GM23338 (cell line): Measurements from ENCODE around the gene CCDC187. TPM values are rescaled to one million over a fixed set of nuclear protein-coding genes. Genes with fewer than 3 reads are reported as not detected.

ENCODE experiments used
- ATAC-seq: fragments of 200-7000 bp; cut with Tn5 transposase; 3 replicates; pipeline ENCODE4 v1.9.1; 2020
- DNase-seq: peaks from one replicate; pipeline ENCODE4 v3.0.0-alpha.2; 2015; ENCODE audit warnings: low spot score
- H2AFZ ChIP-seq: fragments of 200-600 bp; sonication (generic); 2 replicates; pipeline ENCODE4 v1.8.0; 2016; ENCODE audit warnings: antibody characterized with exemption, mild to moderate bottlenecking, moderate library complexity
- H3F3A ChIP-seq: fragments of 200-600 bp; sonication (generic); replicated peaks from 2 replicates; pipeline ENCODE4 v1.8.0; 2017; ENCODE audit warnings: antibody characterized with exemption, mixed run types, low read depth
- H3K27ac ChIP-seq: fragments of 200-600 bp; sonication (generic); 2 replicates; pipeline ENCODE4 v1.6.1; 2016; ENCODE audit warnings: low read depth
- H3K27me3 ChIP-seq: fragments of 200-600 bp; sonication (generic); 2 replicates; pipeline ENCODE4 v1.8.0; 2016; ENCODE audit warnings: mild to moderate bottlenecking, mixed run types, moderate library complexity; ENCODE audit not compliant: insufficient read depth
- H3K36me3 ChIP-seq: fragments of 200-600 bp; sonication (generic); 2 replicates; pipeline ENCODE4 v1.8.0; 2016; ENCODE audit warnings: mild to moderate bottlenecking; ENCODE audit not compliant: insufficient read depth
- H3K4me1 ChIP-seq: fragments of 200-600 bp; sonication (generic); 2 replicates; pipeline ENCODE4 v1.8.0; 2016; ENCODE audit warnings: mild to moderate bottlenecking, moderate library complexity; ENCODE audit not compliant: insufficient read depth
- H3K4me2 ChIP-seq: fragments of 200-600 bp; sonication (generic); 2 replicates; pipeline ENCODE4 v1.7.1; 2017; ENCODE audit warnings: mixed run types
- H3K4me3 ChIP-seq: fragments of 200-600 bp; sonication (generic); 2 replicates; pipeline ENCODE4 v1.6.1; 2016; ENCODE audit warnings: mixed run types
- H3K79me2 ChIP-seq: fragments of 200-600 bp; sonication (generic); replicated peaks from 2 replicates; pipeline ENCODE4 v1.8.0; 2017; ENCODE audit warnings: mild to moderate bottlenecking; ENCODE audit not compliant: insufficient read depth
- H3K9me2 ChIP-seq: fragments of 200-600 bp; sonication (generic); 2 replicates; pipeline ENCODE4 v1.8.0; 2017; ENCODE audit not compliant: insufficient read depth
- H4K20me1 ChIP-seq: fragments of 200-600 bp; sonication (generic); replicated peaks from 2 replicates; pipeline ENCODE4 v1.8.0; 2017; ENCODE audit warnings: mild to moderate bottlenecking; ENCODE audit not compliant: insufficient read depth
- H3K27ac Mint-ChIP-seq: 2 replicates; pipeline ENCODE4 v1.8.0; 2020; ENCODE audit warnings: inconsistent platforms, mild to moderate bottlenecking, moderate library complexity, mixed read lengths
- H3K27me3 Mint-ChIP-seq: 3 replicates; pipeline ENCODE4 v1.8.0; 2022; ENCODE audit warnings: low read depth, mild to moderate bottlenecking, moderate library complexity, mixed read lengths, inconsistent platforms; ENCODE audit not compliant: insufficient read depth, poor library complexity
- H3K36me3 Mint-ChIP-seq: 3 replicates; pipeline ENCODE4 v1.8.0; 2021; ENCODE audit warnings: low read depth, mild to moderate bottlenecking, inconsistent platforms, moderate library complexity, mixed read lengths
- H3K4me1 Mint-ChIP-seq: 3 replicates; pipeline ENCODE4 v1.8.0; 2020; ENCODE audit warnings: mild to moderate bottlenecking, inconsistent platforms, mixed read lengths
- H3K4me3 Mint-ChIP-seq: 3 replicates; pipeline ENCODE4 v1.8.0; 2021; ENCODE audit warnings: moderate library complexity, mild to moderate bottlenecking, inconsistent platforms, mixed read lengths
- H3K9me3 Mint-ChIP-seq: 3 replicates; pipeline ENCODE4 v1.8.0; 2020; ENCODE audit warnings: moderate library complexity, mild to moderate bottlenecking, inconsistent platforms, mixed read lengths
- CREB1 ChIP-seq: fragments of 250-450 bp; sonication (Bioruptor Pico); IDR thresholded peaks from 2 replicates; pipeline ENCODE4 v1.5.0; 2020; ENCODE audit warnings: low read depth, mild to moderate bottlenecking, moderate library complexity
- EZH2phosphoT487 ChIP-seq: fragments of 200-600 bp; sonication (generic); IDR thresholded peaks from one replicate; pipeline ENCODE4 v1.8.1; 2018; ENCODE audit warnings: antibody characterized with exemption; ENCODE audit not compliant: unreplicated experiment
- STAT1 ChIP-seq: IDR thresholded peaks from one replicate; pipeline ENCODE4 v1.6.1; 2016; ENCODE audit warnings: antibody characterized with exemption; ENCODE audit not compliant: unreplicated experiment
- ZNF331 ChIP-seq: fragments of 250-450 bp; sonication (Bioruptor Pico); IDR thresholded peaks from 2 replicates; pipeline ENCODE4 v1.5.0; 2020; ENCODE audit warnings: low read depth, mild to moderate bottlenecking, moderate library complexity
- polyA plus RNA-seq: library from polyadenylated mRNA; unstranded; fragments of >200 nt; fragmentation: Nextera tagmentation; extraction: Ambion mirVana; gene quantifications from 2 replicates; pipeline ENCODE4 v1.2.1, GENCODE V29; 2016
- total RNA-seq: library from RNA; depleted of rRNA; stranded (reverse); fragments of >200 nt; shearing (Covaris generic); gene quantifications from 2 replicates; pipeline ENCODE4 v1.2.3, GENCODE V29; 2014
- TF ChIP-seq, protein P1 (sequence below): IDR thresholded peaks from 2 replicates; pipeline ENCODE4 v1.6.1; 2016; ENCODE audit warnings: antibody characterized with exemption
- TF ChIP-seq, protein P2 (sequence below): IDR thresholded peaks from one replicate; pipeline ENCODE4 v1.6.1; 2018; ENCODE audit warnings: antibody characterized with exemption; ENCODE audit not compliant: unreplicated experiment
- TF ChIP-seq, protein P3 (sequence below): fragments of 250-450 bp; sonication (Bioruptor Pico); IDR thresholded peaks from 2 replicates; pipeline ENCODE4 v1.5.0; 2020; ENCODE audit warnings: mild to moderate bottlenecking, moderate library complexity

CCDC187 gene
- total and polyA plus RNA-seq, 2 experiments from 2014 or later, result 0.14 TPM; not detected in 1

DNA sequence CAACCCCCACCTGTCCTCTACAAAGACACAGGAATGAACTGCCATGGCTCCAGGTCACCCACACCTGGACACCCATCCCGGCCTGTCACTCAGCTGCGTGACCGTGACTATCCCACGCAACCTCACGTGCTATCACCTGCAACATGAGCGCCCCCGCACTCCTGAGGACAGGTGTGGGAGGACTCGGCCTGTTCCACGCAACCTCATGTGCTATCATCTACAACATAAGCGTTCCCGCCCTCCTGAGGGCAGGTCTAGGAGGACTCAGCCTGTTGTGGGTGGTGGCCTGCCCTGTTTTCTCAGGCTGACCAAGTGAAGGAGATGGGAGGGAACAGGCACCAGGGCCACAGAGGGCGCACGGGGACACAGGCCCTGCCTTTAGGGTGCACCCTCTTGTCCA is 62.4 kb downstream of the CCDC187 start:
- DNase-seq, result no peak
- H3K4me2 ChIP-seq, result no peak overlapping the region
- H3K27me3 ChIP-seq, result 0 out of 2 replicates have a peak, but pooled peaks cover 6% of the 10 kb centered on the region
- ATAC-seq, result no peak
- 0 out of 2 replicates have a peak, but pooled peaks cover 5% of the 10 kb centered on the region for H3F3A ChIP-seq
- H3K27ac ChIP-seq, result no peak overlapping the region
- H3K36me3 Mint-ChIP-seq, result no peaks in the 10 kb centered on the region
- TF ChIP-seq ZNF331 (CRISPR knock-in tag) (no peak), EZH2phosphoT487 (no peak), STAT1 (no peak), CREB1 (CRISPR knock-in tag) (no peak)
- TF ChIP-seq, protein P1, sequence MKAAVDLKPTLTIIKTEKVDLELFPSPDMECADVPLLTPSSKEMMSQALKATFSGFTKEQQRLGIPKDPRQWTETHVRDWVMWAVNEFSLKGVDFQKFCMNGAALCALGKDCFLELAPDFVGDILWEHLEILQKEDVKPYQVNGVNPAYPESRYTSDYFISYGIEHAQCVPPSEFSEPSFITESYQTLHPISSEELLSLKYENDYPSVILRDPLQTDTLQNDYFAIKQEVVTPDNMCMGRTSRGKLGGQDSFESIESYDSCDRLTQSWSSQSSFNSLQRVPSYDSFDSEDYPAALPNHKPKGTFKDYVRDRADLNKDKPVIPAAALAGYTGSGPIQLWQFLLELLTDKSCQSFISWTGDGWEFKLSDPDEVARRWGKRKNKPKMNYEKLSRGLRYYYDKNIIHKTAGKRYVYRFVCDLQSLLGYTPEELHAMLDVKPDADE, result no peak
- TF ChIP-seq, protein P2, sequence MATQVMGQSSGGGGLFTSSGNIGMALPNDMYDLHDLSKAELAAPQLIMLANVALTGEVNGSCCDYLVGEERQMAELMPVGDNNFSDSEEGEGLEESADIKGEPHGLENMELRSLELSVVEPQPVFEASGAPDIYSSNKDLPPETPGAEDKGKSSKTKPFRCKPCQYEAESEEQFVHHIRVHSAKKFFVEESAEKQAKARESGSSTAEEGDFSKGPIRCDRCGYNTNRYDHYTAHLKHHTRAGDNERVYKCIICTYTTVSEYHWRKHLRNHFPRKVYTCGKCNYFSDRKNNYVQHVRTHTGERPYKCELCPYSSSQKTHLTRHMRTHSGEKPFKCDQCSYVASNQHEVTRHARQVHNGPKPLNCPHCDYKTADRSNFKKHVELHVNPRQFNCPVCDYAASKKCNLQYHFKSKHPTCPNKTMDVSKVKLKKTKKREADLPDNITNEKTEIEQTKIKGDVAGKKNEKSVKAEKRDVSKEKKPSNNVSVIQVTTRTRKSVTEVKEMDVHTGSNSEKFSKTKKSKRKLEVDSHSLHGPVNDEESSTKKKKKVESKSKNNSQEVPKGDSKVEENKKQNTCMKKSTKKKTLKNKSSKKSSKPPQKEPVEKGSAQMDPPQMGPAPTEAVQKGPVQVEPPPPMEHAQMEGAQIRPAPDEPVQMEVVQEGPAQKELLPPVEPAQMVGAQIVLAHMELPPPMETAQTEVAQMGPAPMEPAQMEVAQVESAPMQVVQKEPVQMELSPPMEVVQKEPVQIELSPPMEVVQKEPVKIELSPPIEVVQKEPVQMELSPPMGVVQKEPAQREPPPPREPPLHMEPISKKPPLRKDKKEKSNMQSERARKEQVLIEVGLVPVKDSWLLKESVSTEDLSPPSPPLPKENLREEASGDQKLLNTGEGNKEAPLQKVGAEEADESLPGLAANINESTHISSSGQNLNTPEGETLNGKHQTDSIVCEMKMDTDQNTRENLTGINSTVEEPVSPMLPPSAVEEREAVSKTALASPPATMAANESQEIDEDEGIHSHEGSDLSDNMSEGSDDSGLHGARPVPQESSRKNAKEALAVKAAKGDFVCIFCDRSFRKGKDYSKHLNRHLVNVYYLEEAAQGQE, result no peak
- TF ChIP-seq, protein P3, sequence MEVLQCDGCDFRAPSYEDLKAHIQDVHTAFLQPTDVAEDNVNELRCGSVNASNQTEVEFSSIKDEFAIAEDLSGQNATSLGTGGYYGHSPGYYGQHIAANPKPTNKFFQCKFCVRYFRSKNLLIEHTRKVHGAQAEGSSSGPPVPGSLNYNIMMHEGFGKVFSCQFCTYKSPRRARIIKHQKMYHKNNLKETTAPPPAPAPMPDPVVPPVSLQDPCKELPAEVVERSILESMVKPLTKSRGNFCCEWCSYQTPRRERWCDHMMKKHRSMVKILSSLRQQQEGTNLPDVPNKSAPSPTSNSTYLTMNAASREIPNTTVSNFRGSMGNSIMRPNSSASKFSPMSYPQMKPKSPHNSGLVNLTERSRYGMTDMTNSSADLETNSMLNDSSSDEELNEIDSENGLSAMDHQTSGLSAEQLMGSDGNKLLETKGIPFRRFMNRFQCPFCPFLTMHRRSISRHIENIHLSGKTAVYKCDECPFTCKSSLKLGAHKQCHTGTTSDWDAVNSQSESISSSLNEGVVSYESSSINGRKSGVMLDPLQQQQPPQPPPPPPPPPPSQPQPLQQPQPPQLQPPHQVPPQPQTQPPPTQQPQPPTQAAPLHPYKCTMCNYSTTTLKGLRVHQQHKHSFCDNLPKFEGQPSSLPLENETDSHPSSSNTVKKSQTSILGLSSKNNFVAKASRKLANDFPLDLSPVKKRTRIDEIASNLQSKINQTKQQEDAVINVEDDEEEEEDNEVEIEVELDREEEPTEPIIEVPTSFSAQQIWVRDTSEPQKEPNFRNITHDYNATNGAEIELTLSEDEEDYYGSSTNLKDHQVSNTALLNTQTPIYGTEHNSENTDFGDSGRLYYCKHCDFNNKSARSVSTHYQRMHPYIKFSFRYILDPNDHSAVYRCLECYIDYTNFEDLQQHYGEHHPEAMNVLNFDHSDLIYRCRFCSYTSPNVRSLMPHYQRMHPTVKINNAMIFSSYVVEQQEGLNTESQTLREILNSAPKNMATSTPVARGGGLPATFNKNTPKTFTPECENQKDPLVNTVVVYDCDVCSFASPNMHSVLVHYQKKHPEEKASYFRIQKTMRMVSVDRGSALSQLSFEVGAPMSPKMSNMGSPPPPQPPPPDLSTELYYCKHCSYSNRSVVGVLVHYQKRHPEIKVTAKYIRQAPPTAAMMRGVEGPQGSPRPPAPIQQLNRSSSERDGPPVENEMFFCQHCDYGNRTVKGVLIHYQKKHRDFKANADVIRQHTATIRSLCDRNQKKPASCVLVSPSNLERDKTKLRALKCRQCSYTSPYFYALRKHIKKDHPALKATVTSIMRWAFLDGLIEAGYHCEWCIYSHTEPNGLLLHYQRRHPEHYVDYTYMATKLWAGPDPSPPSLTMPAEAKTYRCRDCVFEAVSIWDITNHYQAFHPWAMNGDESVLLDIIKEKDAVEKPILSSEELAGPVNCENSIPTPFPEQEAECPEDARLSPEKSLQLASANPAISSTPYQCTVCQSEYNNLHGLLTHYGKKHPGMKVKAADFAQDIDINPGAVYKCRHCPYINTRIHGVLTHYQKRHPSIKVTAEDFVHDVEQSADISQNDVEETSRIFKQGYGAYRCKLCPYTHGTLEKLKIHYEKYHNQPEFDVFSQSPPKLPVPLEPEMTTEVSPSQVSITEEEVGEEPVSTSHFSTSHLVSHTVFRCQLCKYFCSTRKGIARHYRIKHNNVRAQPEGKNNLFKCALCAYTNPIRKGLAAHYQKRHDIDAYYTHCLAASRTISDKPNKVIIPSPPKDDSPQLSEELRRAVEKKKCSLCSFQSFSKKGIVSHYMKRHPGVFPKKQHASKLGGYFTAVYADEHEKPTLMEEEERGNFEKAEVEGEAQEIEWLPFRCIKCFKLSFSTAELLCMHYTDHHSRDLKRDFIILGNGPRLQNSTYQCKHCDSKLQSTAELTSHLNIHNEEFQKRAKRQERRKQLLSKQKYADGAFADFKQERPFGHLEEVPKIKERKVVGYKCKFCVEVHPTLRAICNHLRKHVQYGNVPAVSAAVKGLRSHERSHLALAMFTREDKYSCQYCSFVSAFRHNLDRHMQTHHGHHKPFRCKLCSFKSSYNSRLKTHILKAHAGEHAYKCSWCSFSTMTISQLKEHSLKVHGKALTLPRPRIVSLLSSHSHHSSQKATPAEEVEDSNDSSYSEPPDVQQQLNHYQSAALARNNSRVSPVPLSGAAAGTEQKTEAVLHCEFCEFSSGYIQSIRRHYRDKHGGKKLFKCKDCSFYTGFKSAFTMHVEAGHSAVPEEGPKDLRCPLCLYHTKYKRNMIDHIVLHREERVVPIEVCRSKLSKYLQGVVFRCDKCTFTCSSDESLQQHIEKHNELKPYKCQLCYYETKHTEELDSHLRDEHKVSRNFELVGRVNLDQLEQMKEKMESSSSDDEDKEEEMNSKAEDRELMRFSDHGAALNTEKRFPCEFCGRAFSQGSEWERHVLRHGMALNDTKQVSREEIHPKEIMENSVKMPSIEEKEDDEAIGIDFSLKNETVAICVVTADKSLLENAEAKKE (CRISPR knock-in tag), result no peak
- H3K27me3 Mint-ChIP-seq, result peaks cover 13% of the 10 kb centered on the region
- peaks cover 28% of the 10 kb centered on the region for H3K4me1 Mint-ChIP-seq
- H2AFZ ChIP-seq, result no peak overlapping the region
- H3K4me1 ChIP-seq, result peaks cover 21% of the 10 kb centered on the region
- peaks cover 50% of the 10 kb centered on the region for H4K20me1 ChIP-seq
- H3K9me2 ChIP-seq, result no peaks in the 10 kb centered on the region
- no peak overlapping the region for H3K4me3 ChIP-seq
- no peak overlapping the region for H3K4me3 Mint-ChIP-seq
- H3K79me2 ChIP-seq, result peaks cover 76% of the 10 kb centered on the region
- no peaks in the 10 kb centered on the region for H3K36me3 ChIP-seq
- no peaks in the 10 kb centered on the region for H3K9me3 Mint-ChIP-seq
- no peak overlapping the region for H3K27ac Mint-ChIP-seq
